Activated T-cell treated with anti-CD3 and anti-CD28 coated beads, Interleukin-2, amount 50 U/mL, for 72 hours (primary cell): ENCODE measurements around the gene DNM3. TPM values are rescaled to one million over a fixed set of nuclear protein-coding genes. Genes with fewer than 3 reads are reported as not detected.

Source experiments
- ATAC-seq, 2 donors: fragments of 150-1000 bp; cut with Tn5 transposase; replicated peaks in 1 of 2; 2 replicates each; pipeline ENCODE4 v1.10.0; 2021; ENCODE audit warnings: moderate library complexity in 2 of 2, mild to moderate bottlenecking in 1 of 2
- DNase-seq, 2 donors: peaks; one replicate each; pipeline ENCODE4 v3.0.0; 2021 to 2022; ENCODE audit warnings: mixed read lengths in 1 of 2
- H3K27ac Mint-ChIP-seq: one replicate; pipeline ENCODE4 v1.8.0; 2022; ENCODE audit warnings: mild to moderate bottlenecking, moderate library complexity, mixed read lengths
- H3K27me3 Mint-ChIP-seq: one replicate; pipeline ENCODE4 v1.8.0; 2022; ENCODE audit warnings: low read depth, mixed read lengths
- H3K36me3 Mint-ChIP-seq, 2 donors: one replicate each; pipeline ENCODE4 v1.8.0; 2022; ENCODE audit warnings: mixed read lengths in 2 of 2, mild to moderate bottlenecking in 1 of 2; ENCODE audit not compliant: insufficient read depth in 2 of 2
- H3K4me1 Mint-ChIP-seq: one replicate; pipeline ENCODE4 v1.8.0; 2022; ENCODE audit warnings: low read depth, mixed read lengths
- H3K4me3 Mint-ChIP-seq, 2 donors: one replicate each; pipeline ENCODE4 v1.8.0; 2022; ENCODE audit warnings: mild to moderate bottlenecking in 2 of 2, mixed read lengths in 2 of 2, moderate library complexity in 2 of 2
- H3K9me3 Mint-ChIP-seq, 2 donors: one replicate each; pipeline ENCODE4 v1.8.0; 2022; ENCODE audit warnings: mixed read lengths in 2 of 2
- total RNA-seq, 2 donors: library from RNA; stranded (reverse); gene quantifications; one replicate each; pipeline ENCODE4 v1.2.3, GENCODE V29; 2022

DNM3 gene
- total RNA-seq, 2 donors from 2014 or later: 1.5 to 3.4 TPM

DNA sequence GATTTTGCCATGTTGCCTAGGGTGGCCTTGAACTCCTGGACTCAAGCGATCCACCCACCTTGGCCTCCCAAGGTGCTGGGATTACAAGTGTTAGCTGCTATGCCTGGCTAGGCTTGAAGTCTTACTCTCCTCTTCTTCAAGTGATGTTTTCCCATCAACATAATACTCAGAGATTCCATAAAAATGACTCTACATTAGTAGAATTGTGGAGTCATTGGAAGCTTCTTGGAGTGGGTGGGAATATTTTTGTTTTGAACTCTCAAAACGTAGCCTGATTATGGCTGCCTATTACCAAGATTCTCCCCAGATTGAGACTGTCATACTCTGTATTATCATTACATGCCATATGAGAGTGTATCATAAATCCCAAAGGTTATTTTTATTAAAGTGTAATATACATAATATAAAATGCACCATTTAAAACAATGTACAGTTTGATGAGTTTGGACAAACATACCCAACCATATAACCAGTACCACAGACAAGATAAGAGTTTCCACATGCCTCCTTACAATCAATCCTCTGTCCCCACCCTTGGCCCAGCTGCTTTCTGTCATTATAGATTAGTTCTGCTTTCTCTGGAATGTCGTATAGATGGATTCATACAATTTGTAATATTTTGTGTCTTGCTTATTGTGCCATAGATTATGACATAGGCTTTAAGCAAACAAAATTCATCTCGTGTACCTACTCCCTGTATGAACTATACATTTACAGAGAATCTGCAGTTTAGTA is 8.0 kb upstream of the DNM3 start:
- H3K4me1 Mint-ChIP-seq: no peaks in the 10 kb centered on the region
- no peak for ATAC-seq
- H3K27me3 Mint-ChIP-seq: no peaks in the 10 kb centered on the region
- no peak for DNase-seq
- no peak overlapping the region for H3K4me3 Mint-ChIP-seq
- H3K27ac Mint-ChIP-seq: no peak overlapping the region
- H3K36me3 Mint-ChIP-seq: no peaks in the 10 kb centered on the region
- peaks cover 6% of the 10 kb centered on the region in 2 donors for H3K9me3 Mint-ChIP-seq

DNA sequence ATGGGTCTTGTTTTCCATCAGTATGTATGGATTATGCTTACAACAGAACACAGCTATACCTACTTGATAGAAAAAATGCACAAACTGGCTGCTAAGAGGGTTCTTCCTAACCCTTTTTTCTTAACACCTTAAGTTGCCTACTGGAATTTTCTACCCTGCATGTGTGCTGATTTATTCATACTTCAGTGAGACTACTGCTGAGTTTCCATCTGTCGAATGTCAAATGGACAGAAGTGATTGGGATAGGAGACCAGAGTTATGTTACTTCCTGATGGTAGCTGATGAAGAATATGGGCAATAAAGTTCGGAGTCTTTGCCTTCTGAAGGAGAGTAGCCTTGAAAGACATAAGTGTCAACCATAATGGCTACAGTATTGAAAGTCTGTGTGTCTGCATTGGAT is 6.5 kb upstream of the DNM3 start:
- ATAC-seq: no peak
- no peak for DNase-seq
- no peak overlapping the region for H3K27ac Mint-ChIP-seq
- H3K4me1 Mint-ChIP-seq: no peaks in the 10 kb centered on the region
- no peaks in the 10 kb centered on the region for H3K9me3 Mint-ChIP-seq
- no peaks in the 10 kb centered on the region for H3K36me3 Mint-ChIP-seq
- no peak overlapping the region for H3K4me3 Mint-ChIP-seq
- H3K27me3 Mint-ChIP-seq: no peaks in the 10 kb centered on the region

DNA sequence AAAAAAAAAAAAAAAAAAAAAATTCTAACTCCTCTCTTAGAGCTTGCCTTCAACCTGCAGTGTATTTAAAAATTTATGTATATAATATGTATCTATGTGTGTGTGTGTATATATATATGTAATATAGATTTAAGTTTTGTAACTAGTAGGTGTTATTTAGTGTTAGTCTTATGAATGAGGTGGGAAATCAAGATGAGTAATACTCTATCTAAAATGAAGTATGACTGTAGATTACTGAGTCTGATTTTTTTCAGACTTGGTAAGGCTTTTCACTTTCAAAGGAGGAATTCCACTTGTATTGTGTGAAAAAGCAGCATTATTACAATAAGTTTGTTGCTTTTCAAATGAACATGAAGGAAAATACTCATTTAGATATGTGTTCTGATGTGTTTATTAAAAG is 5.4 kb upstream of the DNM3 start:
- peak in 1 of 2 donors; percentile 52 for ATAC-seq
- no peak overlapping the region for H3K27ac Mint-ChIP-seq
- H3K4me3 Mint-ChIP-seq: no peak overlapping the region
- no peaks in the 10 kb centered on the region for H3K9me3 Mint-ChIP-seq
- H3K36me3 Mint-ChIP-seq: no peaks in the 10 kb centered on the region
- no peaks in the 10 kb centered on the region for H3K27me3 Mint-ChIP-seq
- DNase-seq: no peak
- H3K4me1 Mint-ChIP-seq: peaks cover 6% of the 10 kb centered on the region

DNA sequence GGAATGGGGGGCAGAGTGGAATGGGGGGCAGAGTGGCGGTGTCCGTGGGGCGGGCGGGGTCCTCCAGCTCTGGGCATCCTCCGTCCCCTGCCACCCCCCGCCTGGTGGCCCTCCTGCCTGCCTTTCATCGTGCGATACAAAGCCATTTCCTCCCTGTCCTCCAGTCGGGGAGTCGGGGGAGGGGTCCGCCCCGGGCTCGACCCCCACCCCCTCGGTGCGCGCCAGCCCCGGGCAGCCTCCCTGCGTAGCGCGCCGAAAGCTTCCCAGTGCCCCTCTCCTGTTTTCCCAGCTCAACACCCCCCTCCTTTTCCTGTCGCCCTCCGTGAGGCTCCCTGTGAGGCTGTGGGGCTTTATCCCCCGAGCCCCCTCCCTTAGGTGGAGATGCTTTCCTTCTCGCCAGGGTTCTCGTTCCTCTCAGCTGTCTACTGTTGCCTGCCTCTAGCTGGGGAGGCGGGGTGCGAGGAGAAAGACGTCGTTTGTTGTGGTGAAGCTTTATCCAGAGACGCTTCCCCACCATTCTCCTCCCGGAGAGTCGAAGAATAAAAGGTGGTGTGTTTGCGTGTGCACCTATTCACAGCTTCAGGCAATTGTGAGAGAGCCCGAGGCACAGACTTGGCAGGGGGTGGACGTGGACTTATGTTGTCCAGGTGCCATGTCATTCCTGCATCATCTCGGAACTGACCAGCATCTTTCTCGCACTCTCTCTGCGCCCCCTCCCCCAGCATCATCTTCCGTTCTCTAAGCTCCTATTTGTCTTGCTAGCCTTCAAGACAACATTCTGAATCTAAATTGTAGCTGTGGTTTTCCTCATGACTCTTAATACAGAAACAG is 848 bp downstream of the DNM3 start:
- H3K27me3 Mint-ChIP-seq: peaks cover 25% of the 10 kb centered on the region
- DNase-seq (peak; percentile 11 to 16), ATAC-seq (no peak)
- H3K36me3 Mint-ChIP-seq: no peaks in the 10 kb centered on the region
- H3K4me1 Mint-ChIP-seq: peaks cover 16% of the 10 kb centered on the region
- H3K4me3 Mint-ChIP-seq: peak overlapping the region; percentile 92 to 94
- H3K27ac Mint-ChIP-seq: peak overlapping the region; percentile 41
- no peaks in the 10 kb centered on the region for H3K9me3 Mint-ChIP-seq

DNA sequence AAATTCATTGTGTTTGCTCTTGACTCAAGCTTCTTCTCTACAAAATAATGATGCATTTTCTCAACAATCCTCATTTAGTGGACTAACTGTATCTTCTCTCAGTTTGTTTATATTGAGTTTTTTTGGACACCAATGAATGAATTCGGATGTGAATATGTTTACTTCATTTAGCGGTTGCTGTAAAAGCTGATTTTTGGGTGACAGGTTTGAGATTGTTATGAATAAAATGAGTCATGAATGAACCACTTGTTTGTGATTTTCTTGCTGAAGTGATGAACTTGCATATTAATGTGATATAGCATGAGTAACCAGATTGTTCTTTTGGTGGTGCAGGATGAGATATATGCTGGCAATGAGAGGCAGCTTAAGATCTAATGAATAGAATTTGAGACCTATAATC is 3.1 kb downstream of the DNM3 start:
- Mint-ChIP-seq H3K36me3 (no peaks in the 10 kb centered on the region), H3K27me3 (peaks cover 25% of the 10 kb centered on the region), H3K27ac (no peak overlapping the region), H3K4me1 (peaks cover 16% of the 10 kb centered on the region), H3K4me3 (no peak overlapping the region), H3K9me3 (no peaks in the 10 kb centered on the region)
- no peak for DNase-seq
- no peak for ATAC-seq

DNA sequence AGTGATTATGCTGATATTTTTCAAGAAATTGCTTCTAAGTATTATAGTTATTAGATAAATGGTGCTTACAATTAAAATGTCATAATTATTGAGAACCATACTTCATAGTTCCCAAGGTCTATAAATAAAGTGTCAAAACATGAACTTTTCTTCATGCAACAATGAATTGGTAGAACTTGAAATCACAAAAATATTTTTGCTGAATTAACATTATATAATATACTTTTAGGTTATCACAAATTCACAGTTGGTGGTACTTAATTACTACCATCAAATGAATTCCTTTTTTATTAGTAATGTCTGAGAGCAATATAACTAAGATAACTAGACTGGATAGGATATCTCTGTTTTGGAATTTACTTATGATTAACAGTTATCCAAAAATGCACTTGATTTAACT is 4.7 kb downstream of the DNM3 start:
- Mint-ChIP-seq H3K4me3 (no peak overlapping the region), H3K27me3 (peaks cover 31% of the 10 kb centered on the region), H3K9me3 (no peaks in the 10 kb centered on the region), H3K36me3 (no peaks in the 10 kb centered on the region), H3K4me1 (peaks cover 8% of the 10 kb centered on the region), H3K27ac (no peak overlapping the region)
- no peak for DNase-seq
- ATAC-seq: no peak

DNA sequence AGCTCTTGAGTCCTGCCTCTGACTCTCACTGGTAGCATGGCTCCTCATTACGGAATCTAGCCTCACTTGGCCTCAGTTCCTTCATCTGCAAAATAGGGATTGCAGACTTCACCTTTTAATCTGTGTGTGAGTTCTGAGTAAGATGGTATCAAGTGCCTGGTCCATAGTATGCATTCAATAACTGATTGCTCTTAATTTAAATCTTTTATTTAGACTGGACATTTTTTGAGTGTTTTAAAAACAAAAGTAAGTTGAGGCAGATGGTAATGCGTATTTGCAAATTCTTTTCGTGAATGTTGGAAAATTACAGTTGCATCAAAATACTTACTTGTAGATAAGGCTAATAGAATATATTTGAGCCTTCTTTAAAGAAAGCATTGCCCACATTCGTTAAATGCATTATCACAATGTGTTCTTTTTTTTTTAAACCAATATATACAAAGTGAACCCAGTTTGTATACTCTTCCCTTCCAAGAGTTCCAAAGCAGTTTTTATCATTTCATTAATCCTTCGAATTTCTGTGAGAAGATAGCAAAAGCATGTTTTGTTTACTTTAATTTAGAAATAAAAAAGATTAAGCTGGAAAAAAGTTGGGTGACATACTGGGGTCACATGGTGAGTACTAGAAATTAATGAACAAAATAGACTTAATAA is 8.1 kb downstream of the DNM3 start:
- H3K4me3 Mint-ChIP-seq: no peak overlapping the region
- H3K27me3 Mint-ChIP-seq: peaks cover 7% of the 10 kb centered on the region
- no peak overlapping the region for H3K27ac Mint-ChIP-seq

DNA sequence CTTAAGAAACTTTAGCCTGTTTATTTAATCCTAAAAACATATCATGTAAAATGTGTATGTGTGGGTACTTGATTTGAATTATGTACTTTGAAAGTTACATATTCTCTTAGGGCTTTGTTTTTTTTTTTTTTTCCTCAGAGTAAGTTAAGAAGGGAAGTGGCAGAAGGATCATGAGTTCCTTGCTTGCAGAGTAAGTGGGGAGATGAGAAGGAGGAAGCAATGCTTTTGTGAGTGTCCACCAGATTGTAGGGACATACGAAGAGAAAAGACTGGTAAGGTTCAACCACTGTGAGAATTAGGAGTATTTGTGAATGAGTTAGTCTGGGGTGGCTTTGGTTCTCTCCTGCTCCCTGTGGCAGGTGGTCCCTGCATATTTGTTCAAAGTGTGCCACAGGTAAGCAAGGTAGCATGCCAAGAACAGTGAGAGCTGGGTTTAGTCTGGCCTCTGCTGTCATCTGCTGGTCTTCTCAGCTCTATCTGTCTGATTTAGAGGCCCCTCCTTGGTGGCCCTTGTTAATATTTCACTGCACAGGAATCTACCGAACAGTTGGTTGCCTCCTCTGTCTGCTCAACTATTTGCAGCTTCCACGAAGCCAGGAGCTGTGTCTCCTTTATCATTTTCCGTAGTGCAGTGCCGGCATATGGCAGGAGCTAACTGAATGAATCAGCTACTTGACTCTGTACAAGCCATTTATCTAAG is 9.5 kb downstream of the DNM3 start:
- Mint-ChIP-seq H3K36me3 (no peaks in the 10 kb centered on the region), H3K27me3 (peaks cover 6% of the 10 kb centered on the region), H3K27ac (no peak overlapping the region), H3K4me1 (no peaks in the 10 kb centered on the region), H3K9me3 (no peaks in the 10 kb centered on the region), H3K4me3 (no peak overlapping the region)
- DNase-seq (no peak), ATAC-seq (no peak)

More for the DNA sequence above, 8.1 kb downstream of the DNM3 start:
- no peak for ATAC-seq
- DNase-seq: no peak
- no peaks in the 10 kb centered on the region for H3K4me1 Mint-ChIP-seq
- no peaks in the 10 kb centered on the region for H3K36me3 Mint-ChIP-seq
- H3K9me3 Mint-ChIP-seq: no peaks in the 10 kb centered on the region

DNA sequence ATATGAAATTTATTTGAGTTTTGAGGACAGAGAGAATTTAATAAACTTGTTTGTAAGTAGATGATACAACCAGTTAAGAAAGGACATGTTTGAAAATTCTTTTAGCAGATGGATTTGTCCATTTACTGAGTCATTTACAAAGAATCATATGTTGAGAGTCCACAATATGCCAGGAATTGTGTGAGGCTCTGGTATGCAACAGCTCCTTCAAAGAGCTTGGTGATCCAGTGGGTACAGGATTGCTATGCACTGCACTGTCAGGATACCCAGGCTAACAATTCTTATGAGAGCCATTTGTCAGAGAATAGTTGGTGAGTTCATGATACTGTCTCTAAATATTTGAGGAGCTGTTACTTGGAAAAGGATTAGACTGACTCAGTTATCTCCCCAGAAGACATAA is 11.0 kb downstream of the DNM3 start:
- Mint-ChIP-seq H3K9me3 (peaks cover 3 to 6% of the 10 kb centered on the region in 2 donors), H3K27me3 (peaks cover 6% of the 10 kb centered on the region), H3K4me3 (no peak overlapping the region), H3K36me3 (peaks cover 0 to 3% of the 10 kb centered on the region in 2 donors), H3K27ac (no peak overlapping the region), H3K4me1 (no peaks in the 10 kb centered on the region)
- DNase-seq (no peak), ATAC-seq (no peak)

DNA sequence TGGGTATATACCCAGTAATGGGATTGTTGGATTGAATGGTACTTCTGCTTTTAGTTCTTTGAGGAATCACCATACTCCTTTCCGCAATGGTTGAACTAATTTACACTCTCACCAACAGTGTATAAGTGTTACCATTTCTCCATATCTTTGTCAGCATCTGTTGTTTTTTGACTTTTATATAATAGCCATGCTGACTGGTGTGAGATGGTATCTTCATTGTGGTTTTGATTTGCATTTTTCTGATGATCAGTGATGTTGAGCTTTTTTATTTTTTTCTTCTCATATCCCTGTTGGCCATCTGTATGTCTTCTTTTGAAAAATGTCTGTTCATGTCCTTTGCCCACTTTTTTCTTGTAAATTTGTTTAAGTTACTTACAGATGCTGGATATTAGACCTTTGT is 14.1 kb downstream of the DNM3 start:
- Mint-ChIP-seq H3K4me1 (no peaks in the 10 kb centered on the region), H3K36me3 (peaks cover 2 to 6% of the 10 kb centered on the region in 2 donors)

DNA sequence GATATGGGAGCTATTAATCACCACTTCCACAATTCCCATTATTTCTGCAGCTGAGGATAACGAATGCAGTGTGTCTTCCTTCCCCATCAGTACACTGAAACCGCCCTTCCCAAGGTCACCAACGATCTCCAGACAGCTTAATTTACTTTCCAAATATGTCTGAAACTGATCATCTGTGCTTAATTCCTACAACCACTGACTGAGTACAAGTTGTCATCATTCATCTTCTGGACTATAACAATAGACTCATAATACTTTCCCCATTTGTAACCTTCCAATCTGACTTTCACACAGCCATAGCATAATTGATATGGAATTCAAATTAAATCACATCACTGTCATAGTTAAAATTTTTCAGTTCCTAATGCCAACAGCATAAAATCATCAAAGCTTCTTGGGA is 17.4 kb downstream of the DNM3 start:
- Mint-ChIP-seq H3K9me3 (peaks cover 3 to 10% of the 10 kb centered on the region in 2 donors), H3K4me3 (no peak overlapping the region), H3K4me1 (no peaks in the 10 kb centered on the region), H3K36me3 (peaks cover 2 to 6% of the 10 kb centered on the region in 2 donors), H3K27ac (no peak overlapping the region), H3K27me3 (no peaks in the 10 kb centered on the region)
- no peak for DNase-seq
- ATAC-seq: no peak

More for the DNA sequence above, 14.1 kb downstream of the DNM3 start:
- DNase-seq: no peak
- H3K4me3 Mint-ChIP-seq: no peak overlapping the region
- H3K27ac Mint-ChIP-seq: no peak overlapping the region
- peaks cover 5% of the 10 kb centered on the region for H3K27me3 Mint-ChIP-seq
- peaks cover 3 to 10% of the 10 kb centered on the region in 2 donors for H3K9me3 Mint-ChIP-seq
- no peak for ATAC-seq

DNA sequence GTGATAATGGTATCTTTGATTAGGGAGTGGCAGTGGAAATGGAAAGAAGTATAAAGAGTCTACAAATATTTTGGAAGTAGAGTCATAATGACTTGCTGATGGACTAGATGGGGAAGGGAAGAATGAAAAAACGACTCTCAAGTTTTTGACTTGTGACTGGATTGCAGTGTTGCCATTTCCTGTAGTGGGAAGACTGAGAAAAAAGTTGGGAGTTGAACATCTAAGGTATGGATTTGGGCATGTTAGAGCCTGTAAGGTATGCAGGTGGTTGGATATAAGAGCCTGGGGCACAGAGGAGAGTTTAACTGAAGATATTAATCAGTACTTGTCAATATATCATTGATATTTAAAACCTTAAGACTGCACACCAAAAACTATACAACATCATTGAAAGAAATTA is 19.4 kb downstream of the DNM3 start:
- Mint-ChIP-seq H3K27ac (no peak overlapping the region), H3K36me3 (peaks cover 2 to 6% of the 10 kb centered on the region in 2 donors), H3K4me1 (no peaks in the 10 kb centered on the region), H3K9me3 (peaks cover 3 to 10% of the 10 kb centered on the region in 2 donors), H3K27me3 (no peaks in the 10 kb centered on the region), H3K4me3 (no peak overlapping the region)
- DNase-seq: no peak
- ATAC-seq: no peak

DNA sequence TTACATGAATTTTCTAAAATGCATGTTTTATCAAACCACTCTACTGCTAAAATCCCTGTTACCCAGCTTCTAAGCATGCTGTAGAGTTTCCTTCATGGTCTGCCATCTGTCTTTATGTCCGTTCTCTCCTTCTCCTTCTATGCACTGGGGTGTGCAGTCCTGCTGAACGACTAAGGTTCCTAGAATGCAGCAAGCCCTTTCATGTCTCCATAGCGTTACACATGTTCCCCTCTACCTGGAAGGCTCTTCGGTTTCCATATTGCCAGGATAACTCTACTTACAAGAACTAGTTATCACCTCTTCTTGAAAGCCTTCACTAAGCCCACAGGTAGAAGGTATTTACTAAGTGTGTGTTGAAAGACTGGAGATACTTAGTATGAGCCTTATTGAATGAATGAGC is 22.2 kb downstream of the DNM3 start:
- no peak for DNase-seq
- no peak overlapping the region for H3K27ac Mint-ChIP-seq
- no peaks in the 10 kb centered on the region for H3K27me3 Mint-ChIP-seq
- no peak overlapping the region for H3K4me3 Mint-ChIP-seq
- no peak for ATAC-seq
- peaks cover 0 to 3% of the 10 kb centered on the region in 2 donors for H3K9me3 Mint-ChIP-seq
- peaks cover 2 to 3% of the 10 kb centered on the region in 2 donors for H3K36me3 Mint-ChIP-seq
- no peaks in the 10 kb centered on the region for H3K4me1 Mint-ChIP-seq
